GM19351 (cell line): Measurements from ENCODE around the gene CYBC1.
"Not testable (repeated sequence)": the region's sequence is repeated elsewhere in the genome, so short reads cannot be mapped to it uniquely, and the experiment has no call there.

Source experiments
- ATAC-seq: cut with Tn5 transposase; IDR thresholded peaks from one replicate; pipeline ENCODE4 v1.9.1; 2021; ENCODE audit warnings: mild to moderate bottlenecking, moderate library complexity; ENCODE audit not compliant: unreplicated experiment

Gene CYBC1

GRCh38 chr17:82435601-82436583 lies 14.7 kb downstream of the CYBC1 start:
- ATAC-seq = no peak

GRCh38 chr17:82435103-82435502 lies 15.4 kb downstream of the CYBC1 start:
- no peak for ATAC-seq

GRCh38 chr17:82434216-82434565 lies 16.4 kb downstream of the CYBC1 start:
- ATAC-seq = no peak

GRCh38 chr17:82433560-82434215 lies 16.9 kb downstream of the CYBC1 start:
- no peak for ATAC-seq

GRCh38 chr17:82432017-82432416 lies 18.5 kb downstream of the CYBC1 start:
- no peak for ATAC-seq

GRCh38 chr17:82429824-82430223 lies 20.7 kb downstream of the CYBC1 start:
- no peak for ATAC-seq

- ATAC-seq = no peak
Observed at GRCh38 chr17:82428546-82428945, 22.0 kb downstream of the CYBC1 start.

GRCh38 chr17:82424863-82425159 lies 25.7 kb downstream of the CYBC1 start:
- no peak for ATAC-seq

- no peak for ATAC-seq
Observed at GRCh38 chr17:82424001-82424862, 26.3 kb downstream of the CYBC1 start.

GRCh38 chr17:82419540-82419939 lies 31.0 kb downstream of the CYBC1 start:
- no peak for ATAC-seq

- ATAC-seq = peak; percentile 79
Observed at GRCh38 chr17:82418001-82418986, 32.3 kb downstream of the CYBC1 start, which contains the start of the genes HEXD and OGFOD3. HEXD (plus strand) TSS chr17:82418347; CDS start chr17:82419800, 1,453 bp downstream. OGFOD3 (minus strand) TSS chr17:82418586; CDS start chr17:82418485, 101 bp downstream.

GRCh38 chr17:82416771-82417170 lies 33.8 kb downstream of the CYBC1 start:
- ATAC-seq = no peak

GRCh38 chr17:82416264-82416663 lies 34.3 kb downstream of the CYBC1 start:
- ATAC-seq = no peak

GRCh38 chr17:82415786-82416185 lies 34.8 kb downstream of the CYBC1 start:
- ATAC-seq = no peak

GRCh38 chr17:82415336-82415735 lies 35.2 kb downstream of the CYBC1 start:
- no peak for ATAC-seq

- no peak for ATAC-seq
Observed at GRCh38 chr17:82414548-82415281, 35.8 kb downstream of the CYBC1 start.

- no peak for ATAC-seq
Observed at GRCh38 chr17:82412535-82413520, 37.7 kb downstream of the CYBC1 start.

GRCh38 chr17:82412081-82412480 lies 38.5 kb downstream of the CYBC1 start:
- ATAC-seq = not testable (repeated sequence)
